ENCODE data around the gene OLFML2A. TPM values are rescaled to one million over a fixed set of nuclear protein-coding genes. Genes with fewer than 3 reads are reported as not detected.

Gene OLFML2A
- total and polyA plus RNA-seq, 12 donors = 5.9 to 51.2 (median 31.8) TPM

GRCh38 chr9:124792257-124793014, 15.5 kb downstream of the OLFML2A start:
- Histone ChIP-seq H3K9me3 (no peaks in the 10 kb centered on the region), H3K4me1 (peaks cover 12 to 55% (median 34%) of the 10 kb centered on the region in 9 donors), H3K4me3 (no peak overlapping the region), H3K27ac (peak overlapping the region in 4 of 10 donors; percentile 9 to 36 (median 24)), H3K27me3 (no peaks in the 10 kb centered on the region), H3K36me3 (peaks cover 0 to 27% (median 0%) of the 10 kb centered on the region in 9 donors)
- 79 to 85% methylated on average over 8 of the region's 8 CpGs for WGBS, 2 donors
- ATAC-seq (no peak), DNase-seq (no peak)
- TF ChIP-seq CTCF (IDR thresholded peaks at IDR 0.05) = no peak
- intact Hi-C loops (cut with DNase I) = loop anchor here in 1 of 10 donors (5.0 kb wide), 1 partner anchor 40 kb away; no protein-coding TSS in a partner anchor

DNA sequence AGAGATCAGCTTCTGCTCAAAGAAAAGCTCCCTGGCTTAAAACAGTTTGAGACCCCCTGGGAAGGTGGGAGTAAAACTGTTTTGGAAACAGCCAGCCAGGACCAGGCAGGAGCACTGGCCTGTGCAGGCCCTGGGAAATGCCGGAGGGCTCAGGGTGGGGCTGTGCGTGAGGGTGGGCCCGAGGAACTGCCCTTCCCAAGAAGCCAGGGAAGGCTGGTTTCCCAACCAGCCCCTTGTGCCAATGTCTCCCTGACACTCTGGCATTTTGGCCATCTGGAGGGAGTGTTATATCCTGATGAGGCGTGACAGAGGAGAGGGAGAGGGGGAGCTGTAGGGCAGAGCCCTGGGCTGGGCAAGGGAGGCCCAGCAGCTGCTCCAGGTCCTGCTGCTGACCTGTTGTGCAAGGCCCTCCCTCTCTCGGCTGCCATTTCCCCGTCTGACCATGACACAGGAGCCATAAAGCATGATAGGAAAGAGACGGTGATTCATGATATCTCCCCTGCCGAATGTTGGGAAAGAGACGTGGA, 16.1 kb downstream of the OLFML2A start:
- ATAC-seq (peak in 5 of 8 donors; percentile 14 to 44 (median 28)), DNase-seq (no peak)
- Histone ChIP-seq H3K9me3 (no peaks in the 10 kb centered on the region), H3K4me1 (peaks cover 14 to 61% (median 39%) of the 10 kb centered on the region in 9 donors), H3K27ac (peak overlapping the region in 4 of 10 donors; percentile 9 to 36 (median 24)), H3K36me3 (peaks cover 0 to 22% (median 0%) of the 10 kb centered on the region in 9 donors), H3K27me3 (no peaks in the 10 kb centered on the region), H3K4me3 (no peak overlapping the region)
- intact Hi-C loops (cut with DNase I) = loop anchor here in 1 of 10 donors (5.0 kb wide), 1 partner anchor 39 kb away; no protein-coding TSS in a partner anchor
- WGBS, 2 donors = 60 to 73% methylated on average over 9 of the region's 9 CpGs
- TF ChIP-seq CTCF (IDR thresholded peaks at IDR 0.05) = no peak

DNA sequence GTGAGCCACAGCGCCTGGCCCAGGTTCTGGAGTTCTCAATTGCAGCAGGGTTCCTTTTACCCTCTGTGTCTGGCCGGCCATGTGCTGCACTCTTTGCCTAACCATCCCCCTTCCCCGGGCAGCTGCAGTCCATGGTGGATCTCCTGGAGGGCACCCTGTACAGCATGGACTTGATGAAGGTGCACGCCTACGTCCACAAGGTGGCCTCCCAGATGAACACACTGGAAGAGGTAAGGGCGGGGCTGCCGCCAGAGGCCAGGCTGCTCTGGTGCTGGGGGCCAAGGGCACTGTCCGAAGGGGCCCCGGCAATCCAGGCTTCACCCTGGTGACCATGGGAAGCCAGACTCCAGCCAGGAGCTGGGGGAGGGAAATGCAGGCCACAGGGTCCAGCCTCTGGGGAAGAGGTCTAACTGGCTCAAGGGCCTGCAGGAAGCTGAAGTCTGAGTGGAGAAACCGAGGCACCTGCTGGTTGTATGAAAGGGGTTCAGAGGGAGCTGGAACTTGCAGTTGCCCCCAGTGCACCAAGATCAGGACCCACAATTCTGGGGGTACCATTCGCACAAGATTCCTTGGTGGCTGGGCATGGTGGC, 18.1 kb downstream of the OLFML2A start:
- Histone ChIP-seq H3K27me3 (no peaks in the 10 kb centered on the region), H3K36me3 (peaks cover 0 to 5% (median 0%) of the 10 kb centered on the region in 9 donors), H3K27ac (peak overlapping the region in 7 of 10 donors; percentile 24 to 76 (median 61)), H3K4me1 (peaks cover 19 to 79% (median 46%) of the 10 kb centered on the region in 9 donors), H3K4me3 (no peak overlapping the region), H3K9me3 (no peaks in the 10 kb centered on the region)
- no peak for DNase-seq
- 70 to 75% methylated on average over 11 of the region's 11 CpGs for WGBS, 2 donors
- peak; percentile 16 to 45 (median 29) for ATAC-seq
- intact Hi-C loops (cut with DNase I) = loop anchor here in 5 of 10 donors (2.0 to 5.0 kb wide), 2 partner anchors 37 to 38 kb away; no protein-coding TSS in a partner anchor
- TF ChIP-seq CTCF (IDR thresholded peaks at IDR 0.05) = peak in 5 of 9 donors; percentile 6 to 28 (median 25)

- Histone ChIP-seq H3K4me1 (peaks cover 22 to 89% (median 55%) of the 10 kb centered on the region in 9 donors), H3K27me3 (no peaks in the 10 kb centered on the region), H3K9me3 (no peaks in the 10 kb centered on the region), H3K4me3 (peak overlapping the region in 1 of 10 donors; percentile 7), H3K27ac (peak overlapping the region in 9 of 10 donors; percentile 24 to 76 (median 58)), H3K36me3 (peaks cover 0 to 4% (median 0%) of the 10 kb centered on the region in 9 donors)
- TF ChIP-seq CTCF (IDR thresholded peaks at IDR 0.05) = no peak
- 54 to 71% methylated on average over 9 of the region's 9 CpGs for WGBS, 2 donors
- intact Hi-C loops (cut with DNase I) = loop anchor here in 4 of 10 donors (2.0 to 5.0 kb wide), 3 partner anchors 17 to 37 kb away; no protein-coding TSS in a partner anchor
- DNase-seq (peak; percentile 44 to 62), ATAC-seq (peak; percentile 22 to 59 (median 41))
Measured at GRCh38 chr9:124795881-124796431, 19.0 kb downstream of the OLFML2A start.
